GM12864 (cell line): ENCODE data around the gene TDRD1.

Source experiments
- DNase-seq: peaks from one replicate; pipeline ENCODE4 v3.0.0-alpha.2; 2011; ENCODE audit warnings: low read depth
- H3K4me3 ChIP-seq: 2 replicates; pipeline ENCODE4 v1.5.1; 2011; ENCODE audit warnings: mild to moderate bottlenecking, low read depth, low read length, control low read depth
- TF ChIP-seq, protein P1 (sequence below): IDR thresholded peaks from 2 replicates; pipeline ENCODE4 v1.5.1; 2011; ENCODE audit warnings: low read depth, mild to moderate bottlenecking, moderate library complexity, low read length, control low read depth, inconsistent platforms; ENCODE audit errors: missing control alignments

Gene TDRD1

GRCh38 chr10:114174695-114175188 is 4.4 kb upstream of the TDRD1 start:
- H3K4me3 ChIP-seq = peak overlapping the region; percentile 100
- TF ChIP-seq, protein P1, sequence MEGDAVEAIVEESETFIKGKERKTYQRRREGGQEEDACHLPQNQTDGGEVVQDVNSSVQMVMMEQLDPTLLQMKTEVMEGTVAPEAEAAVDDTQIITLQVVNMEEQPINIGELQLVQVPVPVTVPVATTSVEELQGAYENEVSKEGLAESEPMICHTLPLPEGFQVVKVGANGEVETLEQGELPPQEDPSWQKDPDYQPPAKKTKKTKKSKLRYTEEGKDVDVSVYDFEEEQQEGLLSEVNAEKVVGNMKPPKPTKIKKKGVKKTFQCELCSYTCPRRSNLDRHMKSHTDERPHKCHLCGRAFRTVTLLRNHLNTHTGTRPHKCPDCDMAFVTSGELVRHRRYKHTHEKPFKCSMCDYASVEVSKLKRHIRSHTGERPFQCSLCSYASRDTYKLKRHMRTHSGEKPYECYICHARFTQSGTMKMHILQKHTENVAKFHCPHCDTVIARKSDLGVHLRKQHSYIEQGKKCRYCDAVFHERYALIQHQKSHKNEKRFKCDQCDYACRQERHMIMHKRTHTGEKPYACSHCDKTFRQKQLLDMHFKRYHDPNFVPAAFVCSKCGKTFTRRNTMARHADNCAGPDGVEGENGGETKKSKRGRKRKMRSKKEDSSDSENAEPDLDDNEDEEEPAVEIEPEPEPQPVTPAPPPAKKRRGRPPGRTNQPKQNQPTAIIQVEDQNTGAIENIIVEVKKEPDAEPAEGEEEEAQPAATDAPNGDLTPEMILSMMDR = no peak
- no peak for DNase-seq

- DNase-seq = no peak
- TF ChIP-seq, protein P1 = no peak
- no peak overlapping the region for H3K4me3 ChIP-seq
Observed at GRCh38 chr10:114175667-114176066, 3.5 kb upstream of the TDRD1 start.

GRCh38 chr10:114176511-114176910 is 2.6 kb upstream of the TDRD1 start:
- H3K4me3 ChIP-seq = no peak overlapping the region
- TF ChIP-seq, protein P1 = no peak
- no peak for DNase-seq

GRCh38 chr10:114179747-114180146 is 594 bp downstream of the TDRD1 start:
- no peak overlapping the region for H3K4me3 ChIP-seq
- TF ChIP-seq, protein P1 = no peak
- DNase-seq = no peak

DNA sequence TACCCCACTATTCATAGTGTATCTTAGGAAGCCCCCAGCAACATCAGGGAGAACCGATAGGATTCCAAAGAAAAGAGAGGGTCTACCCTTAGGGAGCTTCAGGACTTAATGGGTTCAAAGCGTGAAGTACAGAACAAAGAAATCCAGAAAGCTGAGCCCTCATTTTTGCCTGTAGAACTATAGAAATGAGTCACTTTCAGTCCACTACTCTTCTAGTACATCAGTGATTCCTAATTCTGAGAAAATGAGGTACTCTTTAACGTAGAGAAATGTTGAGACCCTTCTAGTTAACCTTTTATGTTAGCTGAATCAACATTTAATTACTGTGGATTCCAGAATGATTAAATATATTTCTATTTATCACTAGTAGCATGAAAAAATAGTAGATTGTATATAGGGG is 1.8 kb downstream of the TDRD1 start:
- no peak for DNase-seq
- TF ChIP-seq, protein P1 = no peak
- H3K4me3 ChIP-seq = no peak overlapping the region

GRCh38 chr10:114181971-114182370 is 2.8 kb downstream of the TDRD1 start:
- DNase-seq = no peak
- no peak overlapping the region for H3K4me3 ChIP-seq
- TF ChIP-seq, protein P1 = no peak

- no peak for DNase-seq
- TF ChIP-seq, protein P1 = no peak
- no peak overlapping the region for H3K4me3 ChIP-seq
Observed at GRCh38 chr10:114183563-114183962, 4.4 kb downstream of the TDRD1 start.
